Adrenal gland (tissue), 5 donors: ENCODE measurements around the gene NT5DC3.

Experiments used
- CTCF ChIP-seq, 6 experiments: fragments of 450-650 bp in 4 of 6; fragments of 200-600 bp in 2 of 6; sonication (generic) in 1 of 6; IDR thresholded peaks; 1 replicate in 5 of 6; 2 replicates in 1 of 6; pipeline versions ENCODE4 v1.5.1 to v1.8.0; 2016 to 2021; ENCODE audit warnings: antibody characterized with exemption in 6 of 6, mild to moderate bottlenecking in 2 of 6, moderate library complexity in 1 of 6
- POLR2A ChIP-seq, 2 donors: fragments of 450-650 bp; IDR thresholded peaks; one replicate each; pipeline ENCODE4 v1.6.1; 2017; ENCODE audit warnings: antibody characterized with exemption in 2 of 2, mild to moderate bottlenecking in 2 of 2, moderate library complexity in 1 of 2
- donor health status: DM: no; HTN: no; CAD: no.

- TF ChIP-seq CTCF (IDR thresholded peaks at IDR 0.05) (no peak), POLR2A (IDR thresholded peaks at IDR 0.05) (no peak)
Measured at GRCh38 chr12:103791350-103791920, 49.6 kb downstream of the NT5DC3 start.
